Measurements from ENCODE around the gene TES. TPM values are rescaled to one million over a fixed set of nuclear protein-coding genes. Genes with fewer than 3 reads are reported as not detected.
A peak's percentile ranks its signal among the peaks of the same experiment; 100 is the strongest.

Gene TES
- total and polyA plus RNA-seq, 9 of the 15 experiments (the other 6 are each of a cell fraction or from before 2014, with no cell fraction given), result 20.7 to 61.6 (median 53.8) TPM

DNA sequence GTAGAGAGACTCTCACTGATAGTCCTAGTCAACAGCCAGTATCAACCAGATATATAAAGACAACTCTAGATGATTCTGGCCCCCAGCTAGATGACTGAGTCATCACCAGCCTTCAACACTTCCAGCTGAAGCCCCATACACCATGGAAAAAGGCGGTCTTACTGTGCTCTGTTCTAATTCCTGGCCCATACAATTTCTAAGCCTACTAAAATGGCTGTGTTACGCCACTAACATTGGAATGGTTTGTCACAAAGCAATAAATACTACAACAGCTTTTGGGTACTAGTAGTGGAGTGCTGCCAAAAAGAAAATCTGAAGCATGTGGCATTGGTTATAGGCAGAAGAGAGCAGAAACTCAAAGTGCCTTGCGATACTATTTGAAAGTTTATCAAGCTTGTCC is 13.0 kb upstream of the TES start:
- ATAC-seq, result peak; percentile 48; the same call in 2 of the 3 replicates
- Histone ChIP-seq H3K9me3 (replicated peaks; ENCODE audit: control insufficient read depth, insufficient read depth, low read depth, low read length) (no peaks in the 10 kb centered on the region), H3K4me1 (replicated peaks in 1 of 2; ENCODE audit: control insufficient read depth in 2 of 2, insufficient read depth in 2 of 2, low read length in 2 of 2) (no peaks in the 10 kb centered on the region), H3K27ac (ENCODE audit: extremely low read depth, low read depth, low read length) (no peak overlapping the region), H4K20me1 (replicated peaks; ENCODE audit: control insufficient read depth, insufficient read depth, low read length) (no peaks in the 10 kb centered on the region), H3K79me2 (ENCODE audit: control insufficient read depth, insufficient read depth, low read length) (no peaks in the 10 kb centered on the region), H3K4me3 (no peak overlapping the region), H3K4me2 (ENCODE audit: insufficient read depth, low read length) (no peak overlapping the region), H3K27me3 (ENCODE audit: control insufficient read depth in 2 of 2, insufficient read depth in 2 of 2, low read length in 2 of 2) (no peaks in the 10 kb centered on the region), H3K9me1 (ENCODE audit: control insufficient read depth, insufficient read depth, low read length) (no peaks in the 10 kb centered on the region), H3K36me3 (ENCODE audit: control insufficient read depth, insufficient read depth, low read length) (no peaks in the 10 kb centered on the region), H3K9ac (ENCODE audit: insufficient read depth in 1 of 2, low read depth in 2 of 2, low read length in 2 of 2) (no peak overlapping the region), H2AFZ (ENCODE audit: low read depth, low read length) (no peak overlapping the region)
- TF ChIP-seq MCM7 (IDR thresholded peaks at IDR 0.05) (no peak), CEBPB (tag; IDR thresholded peaks at IDR 0.05) (0 out of 2 replicates have a peak, but pooled peaks have one; percentile 2), NRF1 (conservative IDR thresholded peaks at IDR 0.05 in 1 of 2, IDR thresholded peaks at IDR 0.05 in 1 of 2) (no peak), NR2C1 (IDR thresholded peaks at IDR 0.05) (no peak), NR2C1 (tag; IDR thresholded peaks at IDR 0.05) (no peak)
- TF ChIP-seq, protein P1, sequence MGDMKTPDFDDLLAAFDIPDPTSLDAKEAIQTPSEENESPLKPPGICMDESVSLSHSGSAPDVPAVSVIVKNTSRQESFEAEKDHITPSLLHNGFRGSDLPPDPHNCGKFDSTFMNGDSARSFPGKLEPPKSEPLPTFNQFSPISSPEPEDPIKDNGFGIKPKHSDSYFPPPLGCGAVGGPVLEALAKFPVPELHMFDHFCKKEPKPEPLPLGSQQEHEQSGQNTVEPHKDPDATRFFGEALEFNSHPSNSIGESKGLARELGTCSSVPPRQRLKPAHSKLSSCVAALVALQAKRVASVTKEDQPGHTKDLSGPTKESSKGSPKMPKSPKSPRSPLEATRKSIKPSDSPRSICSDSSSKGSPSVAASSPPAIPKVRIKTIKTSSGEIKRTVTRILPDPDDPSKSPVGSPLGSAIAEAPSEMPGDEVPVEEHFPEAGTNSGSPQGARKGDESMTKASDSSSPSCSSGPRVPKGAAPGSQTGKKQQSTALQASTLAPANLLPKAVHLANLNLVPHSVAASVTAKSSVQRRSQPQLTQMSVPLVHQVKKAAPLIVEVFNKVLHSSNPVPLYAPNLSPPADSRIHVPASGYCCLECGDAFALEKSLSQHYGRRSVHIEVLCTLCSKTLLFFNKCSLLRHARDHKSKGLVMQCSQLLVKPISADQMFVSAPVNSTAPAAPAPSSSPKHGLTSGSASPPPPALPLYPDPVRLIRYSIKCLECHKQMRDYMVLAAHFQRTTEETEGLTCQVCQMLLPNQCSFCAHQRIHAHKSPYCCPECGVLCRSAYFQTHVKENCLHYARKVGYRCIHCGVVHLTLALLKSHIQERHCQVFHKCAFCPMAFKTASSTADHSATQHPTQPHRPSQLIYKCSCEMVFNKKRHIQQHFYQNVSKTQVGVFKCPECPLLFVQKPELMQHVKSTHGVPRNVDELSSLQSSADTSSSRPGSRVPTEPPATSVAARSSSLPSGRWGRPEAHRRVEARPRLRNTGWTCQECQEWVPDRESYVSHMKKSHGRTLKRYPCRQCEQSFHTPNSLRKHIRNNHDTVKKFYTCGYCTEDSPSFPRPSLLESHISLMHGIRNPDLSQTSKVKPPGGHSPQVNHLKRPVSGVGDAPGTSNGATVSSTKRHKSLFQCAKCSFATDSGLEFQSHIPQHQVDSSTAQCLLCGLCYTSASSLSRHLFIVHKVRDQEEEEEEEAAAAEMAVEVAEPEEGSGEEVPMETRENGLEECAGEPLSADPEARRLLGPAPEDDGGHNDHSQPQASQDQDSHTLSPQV (IDR thresholded peaks at IDR 0.05), result no peak
- in situ Hi-C loops (cut with MboI), result no loop called here
- intact Hi-C loops (cut with micrococcal nuclease), result no loop called here
- ChIA-PET CTCF (ENCODE audit: low intra/inter-chr PET ratio) (no interaction called here), POLR2A (interaction anchor here (0.8 to 1.3 kb wide), 3 partner anchors 14 to 133 kb away, joined by 3 to 4 read pairs (median 3); no protein-coding TSS in a partner anchor)
- FAIRE-seq, result no peak
- WGBS (ENCODE audit: insufficient coverage, low coverage, missing lambda C conversion rate), result 29% methylated on average over 3 of the region's 3 CpGs
- DNase-seq (ENCODE audit: extremely low read depth in 1 of 4, low spot score in 3 of 4), result no peak
- no TSS peak for BruUV-seq (replicated peaks)

All from K562 (cell line).